ENCODE data around the gene TMEM72.

GRCh38 chr10:44949915-44950314 is 38.8 kb downstream of the TMEM72 start:
- TF ChIP-seq, protein P1, sequence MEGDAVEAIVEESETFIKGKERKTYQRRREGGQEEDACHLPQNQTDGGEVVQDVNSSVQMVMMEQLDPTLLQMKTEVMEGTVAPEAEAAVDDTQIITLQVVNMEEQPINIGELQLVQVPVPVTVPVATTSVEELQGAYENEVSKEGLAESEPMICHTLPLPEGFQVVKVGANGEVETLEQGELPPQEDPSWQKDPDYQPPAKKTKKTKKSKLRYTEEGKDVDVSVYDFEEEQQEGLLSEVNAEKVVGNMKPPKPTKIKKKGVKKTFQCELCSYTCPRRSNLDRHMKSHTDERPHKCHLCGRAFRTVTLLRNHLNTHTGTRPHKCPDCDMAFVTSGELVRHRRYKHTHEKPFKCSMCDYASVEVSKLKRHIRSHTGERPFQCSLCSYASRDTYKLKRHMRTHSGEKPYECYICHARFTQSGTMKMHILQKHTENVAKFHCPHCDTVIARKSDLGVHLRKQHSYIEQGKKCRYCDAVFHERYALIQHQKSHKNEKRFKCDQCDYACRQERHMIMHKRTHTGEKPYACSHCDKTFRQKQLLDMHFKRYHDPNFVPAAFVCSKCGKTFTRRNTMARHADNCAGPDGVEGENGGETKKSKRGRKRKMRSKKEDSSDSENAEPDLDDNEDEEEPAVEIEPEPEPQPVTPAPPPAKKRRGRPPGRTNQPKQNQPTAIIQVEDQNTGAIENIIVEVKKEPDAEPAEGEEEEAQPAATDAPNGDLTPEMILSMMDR (IDR thresholded peaks at IDR 0.05; ENCODE audit: extremely low read depth in 1 of 2, insufficient read depth in 1 of 2, low read depth in 1 of 2, low read length in 2 of 2): no peak
- TF ChIP-seq POLR2A (IDR thresholded peaks at IDR 0.05; ENCODE audit: low read depth, low read length) (no peak), JUN (IDR thresholded peaks at IDR 0.05; ENCODE audit: borderline replicate concordance, insufficient read depth, insufficient read length, low read depth) (no peak), EZH2 (IDR thresholded peaks at IDR 0.05; ENCODE audit: borderline replicate concordance, low read depth, low read length, severe bottlenecking) (no peak)
- TF ChIP-seq, protein P2, sequence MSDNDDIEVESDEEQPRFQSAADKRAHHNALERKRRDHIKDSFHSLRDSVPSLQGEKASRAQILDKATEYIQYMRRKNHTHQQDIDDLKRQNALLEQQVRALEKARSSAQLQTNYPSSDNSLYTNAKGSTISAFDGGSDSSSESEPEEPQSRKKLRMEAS (IDR thresholded peaks at IDR 0.05; ENCODE audit: insufficient read depth, insufficient read length): no peak
